EH (cell line): ENCODE measurements around the gene ARID1A.

Source experiments
- DNase-seq: peaks from one replicate; pipeline ENCODE4 v3.0.0-alpha.2; 2015; ENCODE audit warnings: low read depth

The ARID1A gene

GRCh38 chr1:26695356-26696118 lies at the start of gene ARID1A:
Gene ARID1A, plus strand, starts transcription at chr1:26696015. Its CDS starts 389 bp downstream, at chr1:26696404.
- DNase-seq = peak; percentile 97

GRCh38 chr1:26664802-26665201 lies 31.0 kb upstream of the ARID1A start:
- no peak for DNase-seq

- DNase-seq = no peak
Measured at GRCh38 chr1:26666855-26667254, 29.0 kb upstream of the ARID1A start.

- peak; percentile 73 for DNase-seq
Measured at GRCh38 chr1:26668106-26668786, 27.6 kb upstream of the ARID1A start.

GRCh38 chr1:26677306-26678115 lies 18.3 kb upstream of the ARID1A start:
- peak; percentile 70 for DNase-seq

GRCh38 chr1:26684763-26685508 lies 10.9 kb upstream of the ARID1A start:
- peak; percentile 62 for DNase-seq

- peak; percentile 36 for DNase-seq
Measured at GRCh38 chr1:26686795-26687194, 9.0 kb upstream of the ARID1A start.

GRCh38 chr1:26689504-26689903 lies 6.3 kb upstream of the ARID1A start:
- DNase-seq = no peak

- DNase-seq = no peak
Measured at GRCh38 chr1:26690157-26690556, 5.7 kb upstream of the ARID1A start.

- peak; percentile 25 for DNase-seq
Measured at GRCh38 chr1:26690576-26691031, 5.2 kb upstream of the ARID1A start.

GRCh38 chr1:26692211-26692792 lies 3.5 kb upstream of the ARID1A start:
- peak; percentile 95 for DNase-seq

- peak; percentile 99 for DNase-seq
Measured at GRCh38 chr1:26692793-26693490, 2.9 kb upstream of the ARID1A start.

GRCh38 chr1:26693599-26694572 lies 1.9 kb upstream of the ARID1A start:
- DNase-seq = peak; percentile 29

- no peak for DNase-seq
Measured at GRCh38 chr1:26694638-26695355, 1.0 kb upstream of the ARID1A start.

GRCh38 chr1:26696119-26696653 lies 371 bp downstream of the ARID1A start:
- DNase-seq = no peak

GRCh38 chr1:26696654-26697430 lies 1.0 kb downstream of the ARID1A start:
- DNase-seq = peak; percentile 26

- DNase-seq = no peak
Measured at GRCh38 chr1:26697431-26697977, 1.7 kb downstream of the ARID1A start.
